ENCODE data around the gene OTOR. TPM values are rescaled to one million over a fixed set of nuclear protein-coding genes. Genes with fewer than 3 reads are reported as not detected.

The OTOR gene
- total RNA-seq, 4 donors from 2014 or later, result not detected

DNA sequence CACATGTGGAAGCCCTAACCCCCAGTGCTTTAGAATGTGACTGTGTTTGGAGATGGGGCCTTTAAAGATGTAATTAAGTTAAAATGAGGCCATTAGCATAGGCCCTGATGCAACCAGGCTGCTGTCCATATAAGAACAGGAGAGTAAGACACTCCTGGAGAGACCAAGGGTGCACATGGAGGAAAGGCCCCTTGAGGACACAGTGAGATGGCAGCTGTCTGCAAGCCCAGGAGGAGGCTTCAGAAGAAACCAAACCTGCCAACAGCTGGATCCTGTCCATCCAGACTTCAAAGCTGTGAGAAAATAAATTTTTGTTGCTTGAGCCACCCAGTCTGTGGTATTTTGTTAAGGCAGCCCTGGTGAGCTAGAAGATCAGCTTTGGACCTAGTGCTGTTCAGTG, 35.1 kb upstream of the OTOR start:
- Histone ChIP-seq H3K4me3 (no peak overlapping the region), H3K36me3 (no peaks in the 10 kb centered on the region), H3K4me1 (no peaks in the 10 kb centered on the region), H3K9me3 (no peaks in the 10 kb centered on the region), H3K27me3 (peaks cover 0 to 19% (median 0%) of the 10 kb centered on the region in 4 donors), H3K27ac (no peak overlapping the region)
- intact Hi-C loops (cut with DNase I), result no loop called here
- DNase-seq, result no peak
- TF ChIP-seq POLR2A (IDR thresholded peaks at IDR 0.05), result no peak
- TF ChIP-seq, protein P1, sequence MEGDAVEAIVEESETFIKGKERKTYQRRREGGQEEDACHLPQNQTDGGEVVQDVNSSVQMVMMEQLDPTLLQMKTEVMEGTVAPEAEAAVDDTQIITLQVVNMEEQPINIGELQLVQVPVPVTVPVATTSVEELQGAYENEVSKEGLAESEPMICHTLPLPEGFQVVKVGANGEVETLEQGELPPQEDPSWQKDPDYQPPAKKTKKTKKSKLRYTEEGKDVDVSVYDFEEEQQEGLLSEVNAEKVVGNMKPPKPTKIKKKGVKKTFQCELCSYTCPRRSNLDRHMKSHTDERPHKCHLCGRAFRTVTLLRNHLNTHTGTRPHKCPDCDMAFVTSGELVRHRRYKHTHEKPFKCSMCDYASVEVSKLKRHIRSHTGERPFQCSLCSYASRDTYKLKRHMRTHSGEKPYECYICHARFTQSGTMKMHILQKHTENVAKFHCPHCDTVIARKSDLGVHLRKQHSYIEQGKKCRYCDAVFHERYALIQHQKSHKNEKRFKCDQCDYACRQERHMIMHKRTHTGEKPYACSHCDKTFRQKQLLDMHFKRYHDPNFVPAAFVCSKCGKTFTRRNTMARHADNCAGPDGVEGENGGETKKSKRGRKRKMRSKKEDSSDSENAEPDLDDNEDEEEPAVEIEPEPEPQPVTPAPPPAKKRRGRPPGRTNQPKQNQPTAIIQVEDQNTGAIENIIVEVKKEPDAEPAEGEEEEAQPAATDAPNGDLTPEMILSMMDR (IDR thresholded peaks at IDR 0.05), result no peak

DNA sequence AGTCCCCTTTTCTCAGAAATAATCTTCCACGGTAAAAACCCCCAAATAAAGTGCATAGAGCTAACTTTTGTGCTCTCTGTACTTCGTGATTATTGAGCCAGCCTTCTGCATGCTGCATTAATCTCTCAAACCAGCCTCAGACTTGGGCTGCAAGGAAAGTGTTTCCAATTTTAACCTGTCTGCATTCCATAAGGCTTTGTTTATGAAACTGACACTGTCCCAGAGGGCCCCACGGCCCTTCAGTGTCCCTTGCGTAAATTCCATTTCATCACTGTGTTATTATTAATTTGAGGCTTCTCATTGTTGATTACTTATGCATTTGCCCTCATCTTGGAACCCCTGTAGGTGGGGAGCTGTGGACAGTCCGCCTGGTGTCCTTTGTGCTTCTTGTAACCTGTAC, 33.9 kb upstream of the OTOR start:
- Histone ChIP-seq H3K36me3 (no peaks in the 10 kb centered on the region), H3K9me3 (no peaks in the 10 kb centered on the region), H3K27me3 (peaks cover 0 to 30% (median 0%) of the 10 kb centered on the region in 4 donors), H3K27ac (no peak overlapping the region), H3K4me3 (no peak overlapping the region), H3K4me1 (no peaks in the 10 kb centered on the region)
- intact Hi-C loops (cut with DNase I), result no loop called here
- DNase-seq, result no peak
- 66 to 73% methylated on average over 5 of the region's 5 CpGs for WGBS, 2 donors
- TF ChIP-seq, protein P1 (IDR thresholded peaks at IDR 0.05), result no peak
- TF ChIP-seq POLR2A (IDR thresholded peaks at IDR 0.05), result no peak

DNA sequence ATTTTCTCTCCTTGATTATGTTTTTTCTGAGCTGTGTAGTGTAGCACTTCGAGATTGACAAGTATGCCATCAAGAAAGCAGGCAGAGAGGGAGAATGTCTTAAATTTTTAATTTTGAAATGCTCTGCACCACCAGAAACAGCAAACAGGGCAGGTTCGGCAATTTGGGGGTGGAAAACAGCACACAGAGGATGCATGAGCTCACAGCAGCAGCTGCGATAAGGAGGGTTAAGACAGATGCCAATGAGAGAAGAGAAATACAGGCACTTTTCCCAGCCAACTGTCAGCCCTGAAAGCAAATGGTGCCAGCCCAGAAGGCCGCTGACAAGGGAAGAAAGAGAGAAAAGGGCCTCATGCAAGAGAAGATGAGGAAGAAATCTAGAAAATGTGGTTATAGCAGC, 33.4 kb upstream of the OTOR start:
- no peaks in the 10 kb centered on the region for H3K9me3 ChIP-seq
- no peaks in the 10 kb centered on the region for H3K4me1 ChIP-seq
- H3K27me3 ChIP-seq, result peaks cover 0 to 34% (median 0%) of the 10 kb centered on the region in 4 donors
- H3K36me3 ChIP-seq, result no peaks in the 10 kb centered on the region
- TF ChIP-seq, protein P1 (IDR thresholded peaks at IDR 0.05), result no peak
- no peak for TF ChIP-seq POLR2A (IDR thresholded peaks at IDR 0.05)
- no peak overlapping the region for H3K4me3 ChIP-seq
- 59 to 61% methylated on average over 4 of the region's 4 CpGs for WGBS, 2 donors
- intact Hi-C loops (cut with DNase I), result no loop called here
- H3K27ac ChIP-seq, result no peak overlapping the region
- DNase-seq, result no peak

DNA sequence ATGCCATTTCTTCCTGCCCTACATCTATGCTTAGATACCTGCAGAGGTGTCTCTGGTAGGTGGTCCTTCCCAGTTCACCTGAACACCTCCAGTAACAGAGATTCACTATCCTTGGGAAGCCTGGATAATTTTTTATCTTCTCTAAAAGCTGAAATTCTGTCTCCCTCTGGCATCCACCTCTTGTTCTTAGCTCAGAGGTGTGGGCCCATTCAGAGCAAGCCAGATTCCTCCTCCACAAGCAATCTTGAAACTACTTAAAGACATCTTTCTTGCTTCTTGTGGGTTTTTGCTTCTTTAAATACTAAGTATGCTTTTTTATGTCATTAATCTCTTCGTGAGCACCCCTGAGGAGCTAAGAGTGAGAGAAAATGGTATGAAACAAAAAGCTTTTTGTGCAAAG, 28.7 kb upstream of the OTOR start:
- no peaks in the 10 kb centered on the region for H3K36me3 ChIP-seq
- no peak for TF ChIP-seq POLR2A (IDR thresholded peaks at IDR 0.05)
- TF ChIP-seq, protein P1 (IDR thresholded peaks at IDR 0.05), result no peak
- H3K9me3 ChIP-seq, result no peaks in the 10 kb centered on the region
- 33 to 73% methylated on average over 1 of the region's 1 CpG for WGBS, 2 donors
- intact Hi-C loops (cut with DNase I), result no loop called here
- H3K4me3 ChIP-seq, result no peak overlapping the region
- peaks cover 0 to 67% (median 0%) of the 10 kb centered on the region in 4 donors for H3K27me3 ChIP-seq
- no peak overlapping the region for H3K27ac ChIP-seq
- no peaks in the 10 kb centered on the region for H3K4me1 ChIP-seq
- DNase-seq, result no peak

DNA sequence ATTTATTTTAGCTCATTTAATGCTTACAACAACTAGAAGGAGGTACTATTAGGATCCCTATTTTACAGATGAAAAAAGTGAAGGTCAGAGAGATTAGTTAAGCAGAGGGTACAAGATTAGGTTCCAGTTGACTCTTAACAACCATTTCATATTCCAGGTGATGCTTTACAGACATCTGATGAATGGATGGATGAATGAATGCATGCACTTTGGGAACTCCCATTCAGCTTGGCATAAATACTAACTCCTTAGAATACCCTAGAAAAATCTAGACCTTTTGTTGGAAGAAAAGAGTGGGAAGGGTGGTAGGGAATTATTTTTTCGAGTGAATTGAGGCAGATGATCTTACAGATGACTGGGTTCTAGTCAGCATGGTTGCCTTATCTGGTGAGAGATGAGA, 19.1 kb upstream of the OTOR start:
- H3K27ac ChIP-seq, result peak overlapping the region in 1 of 4 donors; percentile 87

More for the DNA sequence above, 19.1 kb upstream of the OTOR start:
- no peak for DNase-seq
- TF ChIP-seq, protein P1 (IDR thresholded peaks at IDR 0.05), result no peak
- TF ChIP-seq POLR2A (IDR thresholded peaks at IDR 0.05), result no peak
- Histone ChIP-seq H3K27me3 (peaks cover 0 to 49% (median 0%) of the 10 kb centered on the region in 4 donors), H3K36me3 (peaks cover 0 to 24% (median 0%) of the 10 kb centered on the region in 3 donors), H3K9me3 (no peaks in the 10 kb centered on the region), H3K4me3 (peak overlapping the region in 3 of 4 donors; percentile 78 to 91 (median 82)), H3K4me1 (peaks cover 0 to 28% (median 8%) of the 10 kb centered on the region in 3 donors)
- 88 to 100% methylated on average over 1 of the region's 1 CpG for WGBS, 2 donors
- intact Hi-C loops (cut with DNase I), result no loop called here

All from esophagus squamous epithelium (tissue), 5 donors.